22Rv1 (cell line): ENCODE results near the gene ATF3.

Experiments used
- H3K27ac ChIP-seq: fragments of 450-650 bp; 2 replicates; pipeline ENCODE4 v1.5.1; 2017
- ZFX ChIP-seq: fragments of 450-650 bp; IDR thresholded peaks from 2 replicates; pipeline ENCODE4 v1.6.1; 2017; ENCODE audit warnings: antibody characterized with exemption, borderline replicate concordance
- TF ChIP-seq, protein P1 (sequence below): fragments of 450-650 bp; IDR thresholded peaks from 2 replicates; pipeline ENCODE4 v1.5.1; 2017; ENCODE audit warnings: mild to moderate bottlenecking

Gene ATF3

DNA sequence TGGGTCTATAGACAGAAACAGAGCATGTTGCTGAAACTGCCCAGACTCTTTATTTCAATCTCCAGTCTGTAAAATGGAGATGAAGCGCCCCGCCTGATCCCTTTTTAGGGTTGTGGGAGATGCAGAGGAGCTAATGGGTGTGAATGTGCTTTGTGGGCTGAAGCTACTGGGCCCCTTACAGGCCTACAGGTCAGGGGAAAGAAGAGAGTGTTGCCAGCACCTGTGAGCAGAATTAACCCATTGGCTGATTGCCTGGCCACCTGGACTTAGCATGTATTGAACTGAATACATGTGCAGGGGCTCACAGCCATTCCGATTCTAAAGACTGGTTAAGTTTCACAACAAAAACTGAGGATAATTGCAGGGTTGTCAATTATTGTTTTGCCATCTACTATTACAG is 13.9 kb upstream of the ATF3 start:
- TF ChIP-seq, protein P1, sequence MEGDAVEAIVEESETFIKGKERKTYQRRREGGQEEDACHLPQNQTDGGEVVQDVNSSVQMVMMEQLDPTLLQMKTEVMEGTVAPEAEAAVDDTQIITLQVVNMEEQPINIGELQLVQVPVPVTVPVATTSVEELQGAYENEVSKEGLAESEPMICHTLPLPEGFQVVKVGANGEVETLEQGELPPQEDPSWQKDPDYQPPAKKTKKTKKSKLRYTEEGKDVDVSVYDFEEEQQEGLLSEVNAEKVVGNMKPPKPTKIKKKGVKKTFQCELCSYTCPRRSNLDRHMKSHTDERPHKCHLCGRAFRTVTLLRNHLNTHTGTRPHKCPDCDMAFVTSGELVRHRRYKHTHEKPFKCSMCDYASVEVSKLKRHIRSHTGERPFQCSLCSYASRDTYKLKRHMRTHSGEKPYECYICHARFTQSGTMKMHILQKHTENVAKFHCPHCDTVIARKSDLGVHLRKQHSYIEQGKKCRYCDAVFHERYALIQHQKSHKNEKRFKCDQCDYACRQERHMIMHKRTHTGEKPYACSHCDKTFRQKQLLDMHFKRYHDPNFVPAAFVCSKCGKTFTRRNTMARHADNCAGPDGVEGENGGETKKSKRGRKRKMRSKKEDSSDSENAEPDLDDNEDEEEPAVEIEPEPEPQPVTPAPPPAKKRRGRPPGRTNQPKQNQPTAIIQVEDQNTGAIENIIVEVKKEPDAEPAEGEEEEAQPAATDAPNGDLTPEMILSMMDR, result no peak
- no peak for TF ChIP-seq ZFX
- H3K27ac ChIP-seq, result no peak overlapping the region

DNA sequence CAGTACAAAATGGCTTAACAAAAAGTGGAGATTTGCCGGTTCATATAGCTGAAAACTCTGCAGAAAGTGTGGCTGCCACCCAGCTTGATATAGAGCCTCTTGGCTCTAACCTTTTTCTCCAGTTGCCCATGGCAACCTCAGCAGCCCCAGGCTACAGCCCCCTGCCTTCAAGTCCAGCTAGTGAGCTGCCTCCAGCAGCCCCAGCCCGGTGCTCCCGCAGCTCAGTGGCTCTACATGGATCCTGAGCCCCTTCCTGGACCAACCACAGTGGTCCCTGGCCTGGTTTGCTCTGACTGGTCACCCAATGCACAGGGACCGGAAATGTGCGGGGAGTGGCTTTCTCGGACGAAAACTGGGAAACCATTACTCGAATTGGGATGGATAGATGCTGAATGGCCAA is 13.3 kb upstream of the ATF3 start:
- TF ChIP-seq ZFX, result no peak
- TF ChIP-seq, protein P1, result no peak
- no peak overlapping the region for H3K27ac ChIP-seq

DNA sequence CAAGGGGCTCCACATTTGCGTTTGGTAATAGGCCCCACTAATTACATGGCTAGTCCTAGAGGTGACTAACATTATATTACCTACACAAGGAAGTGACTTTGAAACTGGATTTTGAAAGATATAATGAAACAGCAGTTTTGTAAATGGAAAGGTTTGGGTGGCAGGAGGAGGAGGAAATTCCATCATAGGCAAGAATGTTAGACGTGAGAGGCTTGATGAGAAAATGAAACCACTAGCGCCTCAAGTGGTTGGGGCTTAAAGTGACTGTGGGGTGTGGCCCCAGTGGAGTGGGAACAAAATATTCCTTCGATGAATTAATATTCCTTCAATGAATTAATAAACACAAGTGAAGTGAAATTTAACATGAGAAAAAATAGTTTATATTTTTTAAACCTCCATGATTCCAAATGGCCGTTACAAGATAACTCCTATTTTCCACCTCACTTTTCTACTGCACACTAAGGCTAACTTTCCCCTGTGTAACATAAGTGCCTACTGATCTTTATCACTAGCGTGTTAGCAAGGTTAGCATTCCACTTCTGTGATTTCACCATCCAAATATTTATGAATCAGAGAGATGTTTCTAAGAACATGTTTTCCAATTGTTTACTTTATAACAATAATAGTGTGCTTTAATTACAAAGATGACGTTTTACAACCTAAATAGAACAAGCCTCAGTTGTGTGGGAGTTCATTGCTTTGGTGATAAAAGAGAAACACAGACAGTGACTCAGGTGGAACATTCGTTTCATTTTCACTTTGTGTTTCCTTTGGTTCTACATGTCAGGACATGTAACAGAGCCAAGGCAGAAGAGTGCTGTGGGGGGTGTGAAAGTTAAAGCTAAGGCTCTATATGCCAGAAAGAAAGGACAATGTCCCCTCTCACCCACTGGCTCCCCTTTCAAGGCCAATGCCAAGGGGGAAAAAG is 12.5 kb upstream of the ATF3 start:
- H3K27ac ChIP-seq, result peak overlapping the region; percentile 40
- TF ChIP-seq, protein P1, result peak; percentile 88
- no peak for TF ChIP-seq ZFX

DNA sequence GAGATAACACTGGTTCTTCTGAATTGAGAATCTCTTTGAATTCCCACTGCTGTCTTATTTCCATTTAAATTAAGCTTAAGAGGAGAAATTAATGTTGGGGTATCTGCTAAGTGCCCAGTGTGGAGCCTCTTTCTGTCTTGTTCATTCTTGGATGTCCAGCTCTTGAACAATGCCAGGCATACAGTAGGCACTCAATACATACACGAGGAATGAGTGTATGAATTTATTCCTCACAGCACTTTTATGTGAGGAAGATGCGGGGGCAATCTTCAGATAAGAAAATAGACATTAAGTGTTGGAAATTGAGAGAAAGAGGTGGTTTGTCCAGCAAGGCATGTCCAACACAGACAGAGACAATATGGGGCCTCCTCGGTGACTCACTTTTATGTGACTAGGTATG is 11.8 kb upstream of the ATF3 start:
- TF ChIP-seq, protein P1, result no peak
- H3K27ac ChIP-seq, result peak overlapping the region; percentile 40

DNA sequence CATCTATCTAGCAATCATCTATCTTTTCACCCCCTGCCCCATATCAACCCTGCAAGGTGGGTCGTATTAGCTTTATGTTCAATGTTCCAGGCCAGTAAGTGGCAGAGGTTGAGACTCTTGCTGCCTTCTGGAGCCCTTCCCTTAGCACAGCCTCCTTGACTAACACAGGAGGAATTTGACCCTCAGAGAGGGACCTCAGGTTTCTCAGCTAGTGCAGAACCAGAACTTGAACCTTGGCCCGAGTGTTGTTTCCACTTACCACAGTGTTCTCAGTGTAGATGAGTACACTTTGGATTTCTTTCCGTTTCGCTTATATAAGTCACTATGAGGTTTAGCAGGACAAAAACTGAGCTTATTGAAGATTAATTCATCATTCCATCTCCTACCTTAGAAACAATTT is 11.1 kb upstream of the ATF3 start:
- H3K27ac ChIP-seq, result no peak overlapping the region
- no peak for TF ChIP-seq ZFX
- TF ChIP-seq, protein P1, result no peak

DNA sequence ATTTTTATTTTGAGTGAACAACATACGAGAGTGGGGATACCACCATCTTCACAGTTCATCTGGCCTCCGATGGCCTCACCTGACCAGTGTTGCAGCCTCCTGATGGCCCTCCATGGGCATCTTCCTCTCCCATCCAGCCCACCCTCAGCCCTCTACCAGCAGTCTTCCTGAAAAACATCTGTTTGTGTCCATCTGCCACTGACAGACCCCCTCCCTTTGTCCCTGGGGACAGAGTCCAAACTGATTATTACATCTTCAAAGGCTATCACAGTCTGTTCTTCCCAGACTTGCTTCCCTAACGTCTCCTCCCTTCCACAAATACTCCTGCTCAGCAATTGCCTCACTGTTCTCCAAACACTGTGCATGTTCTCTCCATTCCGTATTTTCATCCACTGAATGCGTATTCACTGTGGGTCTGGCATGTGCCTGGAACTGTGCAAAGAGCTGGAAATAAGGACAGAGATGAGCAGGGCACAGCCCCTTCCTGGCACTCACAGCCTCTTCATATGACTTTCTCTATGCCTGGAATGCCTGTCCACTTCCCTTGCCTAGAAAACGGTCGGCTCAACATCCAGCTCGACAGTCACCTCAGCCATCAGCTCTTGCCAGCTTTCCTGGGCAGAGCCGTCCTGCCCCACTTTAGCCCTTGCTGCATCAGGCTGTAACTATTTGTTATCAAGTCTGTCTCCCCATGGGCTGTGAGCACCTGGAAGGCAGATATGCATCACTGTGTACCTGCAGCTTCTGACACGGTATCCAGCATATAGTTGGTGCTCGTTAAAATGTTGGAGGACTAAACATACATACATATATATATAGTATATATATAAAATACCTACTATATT is 8.3 kb upstream of the ATF3 start:
- no peak overlapping the region for H3K27ac ChIP-seq
- TF ChIP-seq ZFX, result no peak
- TF ChIP-seq, protein P1, result no peak

DNA sequence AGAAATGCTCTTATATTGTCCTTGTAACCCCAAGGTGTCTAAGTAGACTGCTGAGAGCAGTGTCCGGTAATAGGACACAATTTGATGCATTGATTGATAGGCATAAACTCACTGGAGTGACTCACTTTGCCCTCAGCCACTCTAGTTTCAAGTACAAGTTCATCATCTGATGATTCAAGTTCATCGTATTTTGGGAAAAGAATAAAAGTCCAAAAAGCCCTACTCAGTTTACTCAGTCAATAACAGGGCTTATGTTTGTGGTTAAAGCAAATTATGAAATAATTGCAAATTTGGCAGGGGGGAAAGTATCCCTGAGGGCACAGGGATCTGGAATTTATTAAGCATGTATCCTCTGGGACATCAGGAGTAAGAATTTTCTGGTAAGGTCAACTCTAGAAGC is 7.6 kb upstream of the ATF3 start:
- H3K27ac ChIP-seq, result no peak overlapping the region
- TF ChIP-seq, protein P1, result no peak
- TF ChIP-seq ZFX, result no peak
